GM18520 (cell line): ENCODE measurements around the gene TSPOAP1.

Source experiments
- ATAC-seq: cut with Tn5 transposase; IDR thresholded peaks from one replicate; pipeline ENCODE4 v1.9.1; 2021; ENCODE audit not compliant: unreplicated experiment

Gene TSPOAP1

DNA sequence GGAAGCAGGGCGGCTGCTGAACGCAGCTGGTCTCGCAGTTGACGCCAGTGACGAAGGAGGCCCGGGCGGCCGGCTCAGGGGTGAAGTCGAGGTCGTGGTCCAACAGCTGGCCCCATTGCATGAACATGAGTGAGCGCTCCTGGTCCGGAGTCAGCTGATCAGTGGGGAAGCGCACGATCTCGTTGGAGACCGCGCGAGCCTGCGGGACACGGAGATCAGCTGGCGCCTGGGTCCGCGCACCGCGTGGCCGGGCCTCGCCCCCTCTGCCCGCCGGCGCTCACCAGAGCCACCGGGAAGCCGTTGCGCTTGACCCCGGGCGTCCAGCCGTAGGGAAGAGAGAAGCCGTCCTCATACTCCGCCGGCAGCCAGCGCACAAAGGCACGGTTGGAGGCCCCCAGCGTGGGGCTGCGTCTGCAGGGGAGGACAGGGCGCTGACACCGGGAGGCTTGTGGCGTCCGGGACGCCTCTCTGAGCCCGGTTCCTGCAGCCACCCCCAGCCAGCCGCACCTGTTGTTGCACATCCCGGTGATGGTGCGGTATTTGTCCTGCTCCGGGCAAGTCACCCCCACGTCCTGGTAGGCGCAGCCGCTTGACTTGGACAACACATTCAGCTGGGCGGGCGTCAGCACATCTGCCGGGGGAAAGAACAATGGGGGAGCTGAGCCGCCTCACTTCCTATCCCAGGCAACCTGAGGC is 49.4 kb downstream of the TSPOAP1 start:
- ATAC-seq = no peak

- no peak for ATAC-seq
Measured at GRCh38 chr17:58278661-58279015, 50.0 kb downstream of the TSPOAP1 start.

GRCh38 chr17:58277802-58278595 is 50.6 kb downstream of the TSPOAP1 start:
- ATAC-seq = no peak

DNA sequence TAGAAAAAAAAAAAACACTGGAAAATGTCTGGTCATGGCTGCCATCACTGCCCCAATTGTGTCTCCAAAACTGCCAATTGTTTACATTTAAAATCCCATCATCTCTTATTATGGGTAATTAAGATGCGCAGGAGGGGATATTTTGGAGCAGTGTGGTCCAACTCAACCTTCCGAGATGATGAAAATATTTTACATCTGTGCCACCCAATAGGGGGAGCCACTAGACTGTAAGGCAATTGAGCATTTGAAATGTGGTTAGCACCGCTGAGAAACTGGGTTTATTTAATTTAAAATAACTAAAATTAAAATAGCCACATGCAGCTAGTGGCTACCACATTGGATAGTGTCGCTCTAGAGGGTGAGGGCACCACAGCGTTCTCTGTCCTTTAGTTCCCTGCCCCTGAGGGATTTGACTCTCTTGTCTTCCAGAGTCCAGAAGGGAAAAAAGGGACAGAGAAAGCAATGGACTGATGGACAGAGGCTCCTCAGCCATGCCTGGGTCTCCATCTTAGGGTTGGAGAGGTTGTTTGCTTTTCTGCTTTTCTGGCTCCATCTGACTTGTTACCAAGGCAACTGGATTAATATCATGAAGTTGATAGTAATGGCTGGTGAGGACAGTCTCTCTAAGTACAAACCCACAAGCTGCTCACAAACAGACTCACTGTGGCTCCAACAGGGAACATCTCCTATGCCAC is 51.3 kb downstream of the TSPOAP1 start:
- ATAC-seq = no peak

DNA sequence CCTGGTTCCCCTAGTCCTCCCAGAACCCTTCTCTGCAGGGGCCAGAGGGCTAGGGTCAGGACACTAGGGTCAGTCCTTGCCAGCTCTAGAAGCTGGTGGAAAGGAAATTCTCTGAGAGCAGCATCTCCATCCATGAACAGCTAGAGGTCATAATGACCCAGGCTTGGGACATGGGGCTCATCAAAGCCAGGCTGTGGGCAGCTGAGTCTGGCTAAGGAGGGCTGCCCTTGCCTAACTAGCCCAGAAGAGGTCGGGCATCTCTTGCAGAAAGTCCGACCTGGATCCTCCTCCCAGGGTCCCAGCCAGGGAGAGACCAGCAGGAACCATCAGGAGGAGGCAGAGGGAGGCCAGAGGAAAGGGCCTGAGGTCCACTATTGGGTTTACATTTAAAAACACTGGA is 52.2 kb downstream of the TSPOAP1 start:
- ATAC-seq = no peak

GRCh38 chr17:58275417-58275816 is 53.2 kb downstream of the TSPOAP1 start:
- no peak for ATAC-seq

DNA sequence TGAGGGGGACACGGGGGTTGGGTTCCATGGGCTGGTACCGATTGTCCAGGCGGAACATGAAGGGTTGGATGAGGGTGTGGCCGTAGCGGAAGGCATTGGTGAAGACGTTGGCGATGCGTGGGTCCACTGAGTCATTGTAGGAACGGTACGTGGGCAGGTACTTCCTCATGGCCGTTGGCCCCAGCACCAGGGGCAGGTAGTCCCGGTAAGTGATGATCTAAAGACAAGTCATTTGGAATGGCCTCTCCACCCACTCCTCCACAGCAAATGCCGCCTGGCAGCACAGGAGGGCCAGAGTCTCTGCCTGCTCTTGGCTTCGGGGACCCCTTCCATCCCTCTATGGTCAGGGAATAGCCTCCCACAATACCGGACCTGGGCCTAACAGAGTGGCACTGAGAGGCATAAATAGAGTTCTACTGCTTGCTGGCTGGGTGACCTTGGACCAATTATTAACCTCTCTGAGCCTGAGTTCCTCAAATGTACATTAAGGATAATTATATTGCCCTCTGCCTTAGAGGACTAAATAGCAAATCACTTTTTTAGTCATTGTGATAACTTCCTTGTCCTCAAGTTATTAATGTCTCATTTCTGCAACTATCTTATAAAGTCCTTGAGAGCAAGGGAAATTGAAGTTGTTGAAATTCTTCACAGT is 55.0 kb downstream of the TSPOAP1 start:
- ATAC-seq = no peak

DNA sequence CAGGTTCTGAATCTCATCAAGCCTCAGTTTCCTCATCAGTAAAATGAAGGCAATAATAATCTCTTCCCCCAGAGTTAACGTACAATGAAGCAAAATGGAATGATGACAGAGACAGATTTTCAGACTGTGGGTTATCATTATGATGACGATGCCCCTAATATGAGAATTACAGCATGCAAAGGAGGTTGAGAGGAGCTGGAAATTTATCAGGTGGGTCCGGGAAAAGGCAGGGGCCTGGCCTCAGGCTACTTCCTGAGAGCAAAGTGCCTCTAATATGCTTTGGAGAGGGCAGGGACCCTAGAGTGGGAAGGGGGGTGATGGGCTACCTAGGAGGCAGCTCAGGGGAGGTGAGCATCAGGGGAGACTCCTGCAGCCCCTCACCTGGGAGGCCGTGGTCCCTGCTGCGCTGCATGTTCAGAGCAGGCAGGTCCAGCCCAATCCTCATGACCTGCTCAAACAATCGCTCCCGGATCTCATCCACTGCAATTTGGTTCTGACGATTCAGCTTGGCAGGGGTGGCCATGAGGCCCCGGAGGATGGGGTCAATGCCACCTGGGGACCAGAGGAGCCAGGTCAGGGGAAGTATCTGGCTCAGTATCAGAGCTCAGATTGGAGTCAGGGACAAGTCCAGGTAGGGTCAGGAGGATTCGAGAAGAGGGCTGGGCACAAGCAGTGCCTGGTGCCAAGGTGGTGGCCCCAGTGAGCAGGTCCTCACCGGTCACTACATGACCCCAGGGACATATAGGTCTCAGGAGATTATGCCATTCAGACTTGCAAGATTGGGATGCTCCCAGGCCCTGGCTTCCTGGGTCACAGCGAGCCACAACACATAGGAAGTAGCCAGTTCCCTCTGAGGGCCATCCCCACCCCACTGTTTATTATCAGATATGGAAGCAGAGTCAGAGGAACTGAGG is 56.0 kb downstream of the TSPOAP1 start:
- no peak for ATAC-seq

GRCh38 chr17:58271216-58271931 is 57.2 kb downstream of the TSPOAP1 start:
- ATAC-seq = no peak

DNA sequence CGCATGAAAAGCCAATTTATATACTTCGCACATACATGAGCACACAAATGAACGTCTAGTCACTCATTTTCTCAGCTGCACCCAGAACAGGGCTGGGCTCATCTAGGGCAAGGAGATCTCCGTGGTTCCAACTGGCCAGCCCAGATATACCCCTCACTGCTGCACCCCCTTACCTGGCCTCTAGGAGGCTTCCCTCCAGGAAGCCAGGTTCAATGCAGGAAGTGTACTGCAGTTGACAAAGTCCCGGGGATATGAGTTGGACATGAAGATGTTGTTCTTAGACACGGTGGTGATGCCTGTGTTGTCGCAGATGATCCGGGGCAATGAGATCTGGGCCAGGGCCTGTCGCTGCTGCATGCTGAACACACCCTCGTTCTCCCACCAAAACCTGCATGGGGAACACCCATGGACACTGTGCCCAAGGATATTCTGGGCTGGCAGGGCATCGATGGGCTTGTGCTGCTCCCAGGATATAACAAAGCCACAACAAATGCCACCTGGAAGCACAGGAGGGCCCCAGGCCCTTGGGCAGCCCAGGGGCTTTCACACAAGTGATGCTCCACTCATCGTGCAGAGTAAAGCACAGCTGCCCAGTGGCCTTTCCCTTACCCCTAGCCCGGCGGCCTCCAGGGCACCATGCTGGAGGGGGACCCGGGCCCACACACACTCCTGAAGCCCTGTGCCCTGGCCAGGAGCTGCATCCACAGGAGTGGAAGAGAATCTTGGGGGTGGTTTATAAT is 57.9 kb downstream of the TSPOAP1 start:
- ATAC-seq = no peak

DNA sequence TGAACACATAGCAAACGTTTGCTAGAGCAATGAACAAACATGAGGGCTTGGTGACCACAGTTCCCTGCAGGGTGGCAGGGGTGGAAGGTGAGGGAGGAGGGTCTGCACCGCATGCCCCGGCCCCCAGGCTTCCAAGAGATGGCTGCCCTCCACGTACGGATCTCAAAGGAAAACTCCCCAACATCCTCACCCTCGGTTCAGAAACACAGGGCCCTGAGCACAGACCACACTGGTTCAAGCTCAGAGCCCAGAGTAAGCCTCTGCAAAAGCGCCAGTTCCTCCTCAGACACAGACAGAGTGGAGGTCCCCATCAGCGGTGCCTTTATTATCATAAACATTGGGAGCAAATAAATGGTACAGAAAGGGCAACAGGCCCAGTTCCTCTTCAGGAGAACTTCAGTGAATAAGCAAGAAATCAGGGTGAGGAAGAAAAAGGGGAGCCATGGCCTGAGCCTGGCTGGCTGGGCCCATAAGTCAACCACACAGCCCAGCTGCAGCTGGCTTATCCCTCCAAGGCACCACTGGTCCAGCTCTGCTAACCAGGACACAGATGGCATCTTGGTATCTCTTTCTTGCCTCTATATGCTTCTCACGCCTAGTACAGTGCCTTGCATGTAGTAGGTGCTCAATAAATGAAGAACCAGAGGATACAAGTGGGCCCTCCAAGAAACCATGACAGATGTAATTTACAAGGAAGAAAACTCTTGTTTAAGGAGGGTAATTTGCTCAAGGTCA is 58.9 kb downstream of the TSPOAP1 start:
- ATAC-seq = no peak

GRCh38 chr17:58268774-58269556 is 59.6 kb downstream of the TSPOAP1 start:
- ATAC-seq = no peak

- no peak for ATAC-seq
Measured at GRCh38 chr17:58268326-58268725, 60.3 kb downstream of the TSPOAP1 start.

GRCh38 chr17:58267347-58268324 is 61.0 kb downstream of the TSPOAP1 start:
- no peak for ATAC-seq

DNA sequence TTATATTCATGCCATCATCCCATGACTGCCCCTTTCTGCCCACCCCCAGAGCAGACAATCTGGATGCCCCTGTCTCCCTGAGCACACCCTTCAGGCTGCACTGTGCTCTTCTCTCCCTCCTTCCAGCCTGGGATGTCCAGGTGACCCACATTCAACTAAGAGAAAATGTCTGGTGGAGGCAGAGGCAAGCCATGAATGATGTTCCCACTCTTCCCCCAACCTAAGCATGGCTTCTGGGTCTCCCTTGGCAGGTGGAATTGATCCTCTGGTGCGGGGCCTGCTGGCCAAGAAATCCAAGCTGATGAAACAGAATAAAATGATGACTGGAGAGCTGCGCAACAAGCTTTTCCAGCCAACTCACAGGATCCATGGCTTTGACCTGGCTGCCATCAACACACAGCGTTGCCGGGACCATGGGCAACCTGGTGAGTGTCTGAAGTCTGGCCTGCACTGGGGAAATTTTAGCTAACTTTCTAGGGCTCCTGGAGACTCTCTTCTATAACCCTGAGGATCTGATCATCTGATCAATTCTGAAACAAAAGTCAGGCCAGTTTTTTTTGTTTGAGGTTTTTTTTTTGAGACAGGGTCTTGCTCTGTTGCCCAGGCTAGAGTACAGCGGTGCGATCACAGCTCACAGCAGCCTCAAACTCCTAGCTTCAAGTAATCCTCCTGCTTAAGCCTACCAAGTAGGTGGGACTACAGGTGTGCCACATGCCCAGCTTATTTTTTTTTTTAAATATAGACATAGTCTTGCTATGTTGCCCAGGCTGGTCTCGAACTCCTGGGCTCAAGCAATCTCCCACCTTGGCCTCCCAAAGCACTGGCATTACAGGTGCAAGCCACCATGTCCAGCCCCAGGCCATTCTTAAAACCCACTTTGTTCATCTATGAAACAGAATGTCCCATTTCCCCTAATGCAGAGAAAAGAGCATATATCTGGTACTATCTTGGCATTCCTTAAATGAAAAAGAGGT is 62.4 kb downstream of the TSPOAP1 start:
- no peak for ATAC-seq
